ENCODE measurements around the gene TMEM132E.

Gene TMEM132E

DNA sequence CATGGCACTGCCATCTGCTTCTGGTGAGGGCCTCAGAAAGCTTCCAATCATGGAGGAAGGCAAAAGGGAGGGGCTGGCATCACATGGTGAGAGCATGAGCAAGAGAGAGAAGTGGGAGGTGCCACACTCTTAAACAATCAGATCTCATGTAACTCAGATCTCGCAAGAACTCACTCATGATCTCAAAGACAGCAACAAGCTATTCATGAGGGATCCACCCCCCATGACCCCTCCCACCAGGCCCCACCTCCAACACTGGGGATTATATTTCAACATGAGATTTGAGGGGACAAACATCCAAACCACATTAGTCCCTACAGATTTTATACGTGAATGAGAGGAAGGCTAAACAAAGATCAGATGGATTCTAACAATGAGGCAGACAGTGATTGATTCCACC, 8.9 kb upstream of the TMEM132E start:
- ATAC-seq: no peak

DNA sequence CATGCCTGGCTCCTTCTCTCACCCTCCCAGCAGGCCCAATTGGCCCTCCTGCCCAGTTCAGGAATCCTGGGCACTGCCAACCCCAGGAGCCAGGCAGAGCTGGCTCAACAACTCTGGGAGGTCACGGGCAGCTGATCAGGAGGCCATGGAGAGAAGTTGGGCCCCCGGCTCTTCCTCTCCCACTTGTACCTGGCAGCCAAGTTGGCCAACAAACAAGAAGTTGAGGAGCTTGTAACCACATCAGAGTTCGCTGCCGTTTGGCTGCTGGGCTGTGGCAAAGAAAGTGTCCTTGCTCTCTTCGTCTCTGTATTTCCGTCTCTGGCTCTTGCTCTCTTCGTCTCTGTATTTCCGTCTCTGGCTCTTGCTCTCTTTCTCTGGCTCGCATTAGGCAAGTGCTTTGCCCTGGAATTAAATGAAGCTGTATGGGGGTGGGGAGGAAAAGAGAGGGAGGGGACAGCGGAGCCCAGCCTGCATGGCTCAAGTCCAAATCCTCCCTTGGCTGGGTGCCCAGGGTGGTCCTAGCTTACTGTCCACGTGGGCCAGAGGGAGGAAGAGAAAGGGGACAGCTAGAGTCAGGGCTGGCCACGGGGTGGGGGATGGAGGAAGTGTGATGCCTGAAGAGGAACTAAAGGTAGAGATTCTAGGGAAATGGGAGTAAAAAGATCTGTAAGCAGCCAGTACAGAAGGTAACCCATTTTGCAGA, 7.8 kb upstream of the TMEM132E start:
- no peak for ATAC-seq

- ATAC-seq: no peak
Measured at GRCh38 chr17:34572483-34572882, 6.9 kb upstream of the TMEM132E start.

DNA sequence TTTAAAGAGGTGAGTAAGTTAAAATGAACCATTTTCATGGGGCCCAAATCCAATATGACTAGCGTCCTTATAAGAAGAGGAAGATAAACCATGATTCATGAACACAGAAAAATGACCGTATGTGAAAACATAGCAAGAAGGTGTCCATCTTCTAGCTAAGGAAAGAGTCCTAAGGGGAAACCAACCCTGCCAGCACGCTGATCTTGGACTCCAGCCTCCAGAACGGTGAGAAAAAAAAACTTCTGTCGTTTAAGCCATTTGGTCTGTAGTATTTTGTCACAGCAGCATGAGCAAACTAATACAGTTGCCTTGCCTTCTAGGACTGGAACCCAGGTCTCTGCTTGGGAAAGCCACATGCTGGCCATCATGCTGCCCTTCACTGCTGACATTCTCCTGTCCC, 4.2 kb upstream of the TMEM132E start:
- ATAC-seq: no peak

- no peak for ATAC-seq
Measured at GRCh38 chr17:34578016-34578415, 1.4 kb upstream of the TMEM132E start.

GRCh38 chr17:34578656-34579016, 746 bp upstream of the TMEM132E start:
- ATAC-seq: no peak

DNA sequence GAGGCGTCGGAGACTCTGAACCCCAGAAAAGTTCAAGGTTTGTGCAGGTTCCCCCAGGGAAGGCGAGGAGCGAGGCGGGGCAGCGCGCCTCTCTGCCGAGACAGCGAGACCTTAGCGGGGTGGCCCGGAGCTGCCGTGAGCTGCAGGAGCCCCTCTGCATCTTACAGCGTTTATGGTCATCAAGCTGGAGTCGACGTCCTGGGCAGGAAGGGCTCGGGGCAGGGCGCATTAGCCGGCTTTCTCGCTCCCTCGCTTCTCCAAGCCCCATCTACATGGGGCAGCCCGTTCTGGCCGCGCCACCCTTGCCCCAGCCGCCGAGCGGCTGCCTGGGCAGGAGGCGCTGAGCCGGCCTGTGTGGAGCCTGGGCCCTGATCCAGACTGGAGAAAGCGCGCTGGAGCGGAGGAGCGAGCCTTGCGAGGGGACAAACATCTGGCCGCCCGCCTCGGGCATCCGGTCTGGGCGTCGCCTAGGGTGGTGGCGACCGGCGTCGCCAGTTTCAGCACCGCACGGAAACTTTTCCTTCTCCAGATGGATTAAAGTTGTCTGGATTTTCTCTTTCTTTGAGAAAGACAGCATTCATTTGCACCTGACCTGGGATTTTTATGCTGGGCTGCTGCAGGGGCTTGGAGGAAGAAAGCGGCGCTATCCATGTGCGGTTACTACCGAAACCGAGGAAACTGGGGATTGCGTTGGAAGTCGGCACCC, 750 bp downstream of the TMEM132E start:
- ATAC-seq: no peak

- ATAC-seq: no peak
Measured at GRCh38 chr17:34580685-34581445, 1.5 kb downstream of the TMEM132E start.

DNA sequence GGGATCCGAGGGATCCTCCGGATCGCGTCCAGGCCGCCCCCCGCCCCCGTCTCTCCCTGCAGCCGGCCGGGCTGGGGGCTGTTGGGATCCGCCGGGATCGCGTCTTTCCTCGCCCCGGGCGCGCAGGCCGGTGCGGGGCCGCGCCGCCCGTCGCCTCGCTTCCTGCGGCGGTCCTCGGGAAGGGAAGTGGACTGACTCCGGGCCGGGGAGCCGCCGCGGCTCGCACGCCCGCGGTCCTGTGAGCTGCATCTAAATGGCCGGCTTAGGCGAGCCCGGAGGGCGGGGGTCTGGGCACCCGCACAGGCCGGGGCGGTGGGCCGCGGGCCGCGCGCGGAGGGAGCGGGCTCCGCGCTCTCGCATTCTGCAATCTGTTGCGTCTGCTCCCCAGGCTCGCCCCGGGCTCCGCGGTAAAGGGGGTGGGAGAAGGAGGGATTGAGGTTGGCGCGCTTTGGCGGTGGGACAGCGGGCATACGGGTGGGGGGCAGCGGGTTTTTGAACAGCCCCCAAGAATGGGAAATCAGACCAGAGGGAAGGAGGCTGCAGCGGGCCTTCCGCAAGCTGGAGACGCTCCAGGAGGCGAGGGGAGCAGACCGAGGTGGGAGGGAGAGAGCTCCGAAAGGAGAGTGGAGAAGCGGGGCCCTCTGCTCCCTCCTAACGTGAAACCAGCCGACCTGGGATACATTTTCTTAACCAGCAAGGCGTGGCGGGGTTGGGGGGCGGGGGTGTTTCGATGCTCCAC, 2.2 kb downstream of the TMEM132E start:
- ATAC-seq: no peak

DNA sequence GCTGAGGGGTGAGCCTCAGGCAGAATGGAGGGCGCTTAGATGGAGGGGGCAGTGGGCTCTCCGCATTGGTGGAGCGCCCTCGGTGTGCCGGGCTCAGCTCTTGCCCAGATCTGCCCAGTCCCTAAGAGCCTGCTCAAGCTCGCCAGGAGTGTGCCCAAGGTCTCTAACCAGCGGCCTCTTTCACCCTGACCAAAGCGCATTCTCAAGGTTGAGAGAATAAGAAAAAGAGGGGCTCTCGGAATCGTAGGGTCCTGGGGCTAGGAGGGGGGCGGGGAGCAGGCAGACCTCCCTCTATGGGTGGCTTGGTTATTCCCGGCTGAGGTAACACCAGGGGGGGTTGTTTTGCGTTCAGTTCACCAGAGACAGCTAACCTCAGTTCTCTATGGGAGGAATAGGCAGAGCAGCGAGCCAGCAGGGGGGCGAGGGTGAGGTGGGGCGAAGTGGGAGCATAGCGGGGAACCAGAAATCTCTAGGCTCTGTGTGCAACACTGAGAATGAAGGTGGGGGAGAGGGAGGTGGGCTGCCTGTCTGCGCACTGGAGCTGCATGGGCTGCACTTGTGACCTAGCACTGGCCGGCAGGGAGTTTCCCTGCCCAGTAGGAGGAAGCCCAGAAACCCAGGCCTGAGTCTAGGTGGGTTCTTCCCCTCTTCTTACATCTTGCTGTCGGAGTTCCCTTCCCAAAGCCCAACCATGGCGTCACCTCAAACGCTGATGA, 3.0 kb downstream of the TMEM132E start:
- no peak for ATAC-seq

DNA sequence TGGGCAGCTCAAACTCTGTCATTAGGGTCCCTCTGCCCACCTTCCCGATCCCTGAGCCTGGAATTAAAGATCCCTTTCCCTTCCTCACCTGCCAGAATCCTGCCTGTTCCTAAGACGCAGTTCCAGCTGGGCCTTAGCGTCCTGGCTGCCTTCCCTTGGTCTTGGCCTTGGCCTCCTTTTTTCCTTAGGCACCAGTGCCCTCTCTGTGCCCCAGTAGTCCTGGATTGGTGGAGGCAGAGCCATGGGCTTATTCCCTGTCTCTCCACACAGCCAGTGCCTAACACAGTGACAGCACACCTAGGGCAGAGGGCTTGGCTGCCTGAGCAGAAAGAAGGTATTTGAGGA, 3.5 kb downstream of the TMEM132E start:
- no peak for ATAC-seq

GRCh38 chr17:34584805-34585416, 5.5 kb downstream of the TMEM132E start:
- ATAC-seq: peak in 1 of 2 donors; percentile 16

- no peak for ATAC-seq
Measured at GRCh38 chr17:34586346-34586846, 7.0 kb downstream of the TMEM132E start.

DNA sequence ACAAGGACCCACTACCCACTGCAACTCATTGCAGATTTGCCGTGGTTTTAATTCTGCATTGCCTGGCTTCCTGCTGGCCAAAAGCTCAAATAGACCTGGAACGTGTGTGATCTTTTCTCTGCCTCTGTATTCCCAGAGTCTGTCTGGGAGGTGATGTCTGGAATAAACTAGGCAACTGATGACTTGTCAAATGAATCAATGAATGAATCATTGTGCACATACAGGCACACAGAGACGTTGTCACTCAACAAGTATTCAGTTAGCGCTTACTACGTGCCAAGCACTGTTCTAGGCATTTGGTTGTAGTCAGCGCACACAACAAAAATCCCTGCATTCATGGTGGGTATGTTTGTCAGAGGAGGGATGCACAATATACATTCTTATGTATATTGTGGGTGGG, 8.9 kb downstream of the TMEM132E start:
- ATAC-seq: no peak

DNA sequence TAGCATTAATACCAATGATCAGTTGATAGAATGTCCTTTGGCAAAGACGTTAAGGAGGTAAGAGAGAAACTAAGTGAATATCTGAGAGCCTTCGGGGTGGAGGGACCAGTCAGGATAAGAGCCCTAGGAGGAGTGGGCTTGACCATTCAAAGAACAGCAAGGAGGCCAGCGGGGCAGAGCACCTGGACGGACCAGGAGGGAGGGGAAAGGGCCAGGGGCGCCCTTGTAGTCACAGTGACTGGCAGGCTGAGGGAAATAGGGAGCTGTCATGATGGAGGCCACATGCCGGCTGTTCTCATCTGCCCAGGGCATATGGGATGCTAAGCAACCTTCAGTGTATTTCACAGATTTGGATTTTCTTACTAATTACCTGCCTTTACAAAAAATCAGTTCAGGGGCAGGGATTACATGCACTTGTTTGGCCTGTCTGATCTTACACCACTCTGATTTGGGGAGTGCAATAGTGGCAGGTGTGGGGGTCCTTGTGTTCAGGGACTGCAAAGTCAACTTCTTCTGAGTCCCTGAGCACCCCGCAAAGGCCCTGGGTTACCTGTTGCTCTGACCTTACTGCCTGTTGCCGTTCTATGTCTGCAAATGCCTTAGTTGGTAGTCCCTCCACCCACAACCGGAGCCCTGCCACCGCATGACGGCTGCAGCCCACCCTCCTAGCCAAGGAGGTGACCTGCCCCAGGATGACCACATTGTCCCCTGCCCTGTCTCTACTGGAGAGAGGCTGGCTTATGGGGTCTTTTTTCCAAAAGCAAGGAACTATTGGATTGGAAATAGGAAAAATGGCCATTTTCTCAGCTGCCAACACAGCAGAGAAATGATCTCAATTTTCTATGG, 10.0 kb downstream of the TMEM132E start:
- ATAC-seq: no peak

GRCh38 chr17:34592002-34592401, 12.6 kb downstream of the TMEM132E start:
- ATAC-seq: no peak

DNA sequence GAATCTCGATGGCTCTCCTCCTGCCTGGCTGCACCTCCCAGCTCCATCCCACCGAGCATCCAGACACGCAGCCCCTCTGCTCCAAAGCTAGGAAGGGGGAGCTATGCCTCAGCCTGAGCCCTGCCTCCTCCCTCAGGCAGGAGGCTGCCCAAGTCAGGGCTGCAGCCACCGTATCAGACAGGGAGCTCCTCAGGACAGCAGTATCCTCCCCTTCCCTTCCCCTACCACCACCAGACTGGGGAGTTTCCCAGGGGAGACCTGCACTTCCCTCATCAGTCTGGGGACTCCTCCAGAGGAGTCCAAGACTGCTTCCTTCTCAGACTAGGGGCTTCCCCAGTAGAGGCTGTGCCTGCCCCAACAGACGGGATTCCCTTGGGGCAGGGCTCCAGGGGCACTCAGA, 17.5 kb downstream of the TMEM132E start:
- no peak for ATAC-seq

GRCh38 chr17:34598161-34598776, 18.9 kb downstream of the TMEM132E start:
- no peak for ATAC-seq

- ATAC-seq: no peak
Measured at GRCh38 chr17:34601416-34601815, 22.0 kb downstream of the TMEM132E start.

GRCh38 chr17:34603974-34604373, 24.6 kb downstream of the TMEM132E start:
- no peak for ATAC-seq
